A172 (cell line): ENCODE measurements around the gene SEMA3G. TPM values are rescaled to one million over a fixed set of nuclear protein-coding genes. Genes with fewer than 3 reads are reported as not detected.

Source experiments
- DNase-seq: peaks from one replicate; pipeline ENCODE4 v3.0.0-alpha.2; 2015; ENCODE audit warnings: low spot score
- total RNA-seq: library from RNA; depleted of rRNA; stranded (reverse); fragments of >200 nt; shearing (Covaris generic); gene quantifications from 2 replicates; pipeline ENCODE4 v1.2.3, GENCODE V29; 2014

The SEMA3G gene
- total RNA-seq, 1 experiment from 2014 or later: 0.05 TPM

GRCh38 chr3:52454250-52454937 lies 9.5 kb upstream of the SEMA3G start:
- no peak for DNase-seq

- no peak for DNase-seq
These were observed 8.8 kb upstream of the SEMA3G start, which contains the start of gene TNNC1 for GRCh38 chr3:52453496-52454249. TNNC1 (minus strand) TSS chr3:52454041; CDS start chr3:52454015, 26 bp downstream.

GRCh38 chr3:52452570-52453221 lies 7.8 kb upstream of the SEMA3G start:
- no peak for DNase-seq

- DNase-seq: no peak
These were observed 7.2 kb upstream of the SEMA3G start for GRCh38 chr3:52452126-52452525.

- DNase-seq: no peak
These were observed 6.6 kb upstream of the SEMA3G start for GRCh38 chr3:52451237-52452083.

GRCh38 chr3:52450489-52451236 lies 5.8 kb upstream of the SEMA3G start:
- no peak for DNase-seq

GRCh38 chr3:52447512-52448355 lies 2.8 kb upstream of the SEMA3G start:
- no peak for DNase-seq

- DNase-seq: peak; percentile 59
These were observed 2.0 kb upstream of the SEMA3G start for GRCh38 chr3:52446631-52447511.

- no peak for DNase-seq
These were observed 1.1 kb upstream of the SEMA3G start for GRCh38 chr3:52446042-52446441.

- no peak for DNase-seq
These were observed 864 bp downstream of the SEMA3G start for GRCh38 chr3:52443791-52444687.

- DNase-seq: no peak
These were observed 1.7 kb downstream of the SEMA3G start for GRCh38 chr3:52443268-52443610.

GRCh38 chr3:52442409-52443267 lies 2.3 kb downstream of the SEMA3G start:
- no peak for DNase-seq

GRCh38 chr3:52441772-52442332 lies 3.1 kb downstream of the SEMA3G start:
- DNase-seq: no peak

- DNase-seq: no peak
These were observed 3.7 kb downstream of the SEMA3G start for GRCh38 chr3:52441091-52441771.

- DNase-seq: no peak
These were observed 4.2 kb downstream of the SEMA3G start for GRCh38 chr3:52440671-52441070.

GRCh38 chr3:52440249-52440551 lies 4.7 kb downstream of the SEMA3G start:
- DNase-seq: no peak
